Glutamatergic neuron (in vitro differentiated cells): ENCODE measurements around the gene C15orf39. TPM values are rescaled to one million over a fixed set of nuclear protein-coding genes. Genes with fewer than 3 reads are reported as not detected.
A peak's percentile ranks its signal among the peaks of the same experiment; 100 is the strongest.

Source experiments
- DNase-seq: peaks from one replicate; pipeline ENCODE4 v3.0.0; 2022
- H3K27ac Mint-ChIP-seq: one replicate; pipeline ENCODE4 v1.8.0; 2020; ENCODE audit warnings: mild to moderate bottlenecking, mixed read lengths, inconsistent platforms; ENCODE audit not compliant: unreplicated experiment
- H3K27me3 Mint-ChIP-seq: one replicate; pipeline ENCODE4 v1.8.0; 2020; ENCODE audit warnings: mild to moderate bottlenecking, moderate library complexity, mixed read lengths, inconsistent platforms; ENCODE audit not compliant: unreplicated experiment
- H3K36me3 Mint-ChIP-seq: one replicate; pipeline ENCODE4 v1.8.0; 2020; ENCODE audit warnings: mild to moderate bottlenecking, mixed read lengths, inconsistent platforms; ENCODE audit not compliant: unreplicated experiment
- H3K4me1 Mint-ChIP-seq: one replicate; pipeline ENCODE4 v1.8.0; 2020; ENCODE audit warnings: mild to moderate bottlenecking, low read depth, mixed read lengths, inconsistent platforms; ENCODE audit not compliant: unreplicated experiment
- H3K4me3 Mint-ChIP-seq: one replicate; pipeline ENCODE4 v1.8.0; 2020; ENCODE audit warnings: mild to moderate bottlenecking, mixed read lengths, inconsistent platforms; ENCODE audit not compliant: unreplicated experiment
- H3K9me3 Mint-ChIP-seq: one replicate; pipeline ENCODE4 v1.8.0; 2020; ENCODE audit warnings: mild to moderate bottlenecking, moderate library complexity, mixed read lengths, inconsistent platforms; ENCODE audit not compliant: unreplicated experiment
- CTCF ChIP-seq: fragments of 200-600 bp; sonication (generic); IDR thresholded peaks from one replicate; pipeline ENCODE4 v1.5.0; 2021; ENCODE audit not compliant: partially characterized antibody, unreplicated experiment
- total RNA-seq: library from RNA; stranded (reverse); fragmentation: NEBNext Ultra II Directional; extraction: Animal tissue kit (Norgen Biotek cat#: 25700); gene quantifications from one replicate; pipeline ENCODE4 v1.2.1, GENCODE V29; 2021; ENCODE audit not compliant: unreplicated experiment

C15orf39 gene
- total RNA-seq, 1 donor from 2014 or later = 9.0 TPM

- Mint-ChIP-seq H3K9me3 (peaks cover 3% of the 10 kb centered on the region), H3K4me1 (no peaks in the 10 kb centered on the region), H3K27ac (no peak overlapping the region), H3K36me3 (no peaks in the 10 kb centered on the region), H3K27me3 (peaks cover 15% of the 10 kb centered on the region), H3K4me3 (no peak overlapping the region)
- TF ChIP-seq CTCF = no peak
- peak; percentile 24 for DNase-seq
Measured at GRCh38 chr15:75230551-75231371, 29.1 kb downstream of the C15orf39 start.

DNA sequence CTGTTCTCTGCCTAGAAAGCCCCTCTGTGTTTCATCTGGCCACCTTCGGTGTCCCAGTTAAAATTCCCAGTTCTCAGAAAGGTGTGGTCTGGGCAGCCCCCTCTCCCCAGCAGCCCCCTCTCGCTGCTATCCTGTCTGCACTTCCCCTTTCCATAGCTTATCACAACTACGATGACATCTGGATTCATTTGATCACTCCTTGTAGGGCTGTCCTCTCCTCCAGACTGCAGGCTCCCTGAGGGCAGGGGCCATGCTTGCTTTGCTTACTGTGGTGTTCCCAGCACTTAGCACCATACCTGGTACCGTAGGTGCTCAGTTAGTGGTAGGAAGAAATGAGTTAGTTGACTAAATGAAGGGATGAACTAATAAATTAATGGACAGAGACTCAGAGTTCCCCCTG, 30.2 kb downstream of the C15orf39 start:
- TF ChIP-seq CTCF = no peak
- H3K27me3 Mint-ChIP-seq = peaks cover 17% of the 10 kb centered on the region
- H3K27ac Mint-ChIP-seq = no peak overlapping the region
- H3K9me3 Mint-ChIP-seq = peaks cover 3% of the 10 kb centered on the region
- no peaks in the 10 kb centered on the region for H3K36me3 Mint-ChIP-seq
- DNase-seq = peak; percentile 2
- no peak overlapping the region for H3K4me3 Mint-ChIP-seq
- no peaks in the 10 kb centered on the region for H3K4me1 Mint-ChIP-seq

GRCh38 chr15:75232252-75232813, 30.7 kb downstream of the C15orf39 start:
- no peaks in the 10 kb centered on the region for H3K4me1 Mint-ChIP-seq
- TF ChIP-seq CTCF = no peak
- peaks cover 17% of the 10 kb centered on the region for H3K27me3 Mint-ChIP-seq

DNA sequence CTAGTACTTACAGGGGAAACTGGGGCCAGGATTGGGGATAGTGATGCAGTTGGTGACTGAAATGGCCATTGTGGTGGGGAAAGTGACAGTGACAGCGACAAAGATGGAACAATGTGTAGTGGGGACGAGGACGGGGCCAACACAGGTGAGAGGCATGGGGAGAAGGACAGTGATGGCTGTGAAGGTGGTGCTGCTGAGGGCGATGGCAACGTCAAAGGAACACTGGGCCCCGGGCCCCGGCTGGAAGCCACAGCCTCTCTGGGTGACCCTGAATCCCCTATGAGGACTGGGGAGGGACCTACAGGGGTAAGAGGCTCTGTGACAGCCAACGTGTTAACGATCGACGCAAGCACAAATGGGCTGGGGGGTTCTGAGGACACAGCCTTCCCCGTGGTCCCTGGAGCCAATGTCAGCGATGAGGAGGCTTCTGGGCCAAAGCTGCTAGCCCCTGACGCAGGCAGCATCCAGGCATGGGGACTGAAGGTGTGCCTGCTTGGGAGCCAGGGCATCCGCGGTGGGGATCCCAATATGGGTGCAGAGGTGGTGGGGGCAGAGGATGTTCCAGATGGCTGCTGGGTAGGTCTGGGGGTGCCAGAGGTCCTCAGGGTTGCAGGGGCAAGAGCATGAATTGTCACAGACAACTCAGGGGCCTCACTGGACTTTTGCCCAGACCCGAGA, 31.3 kb downstream of the C15orf39 start:
- TF ChIP-seq CTCF = no peak
- Mint-ChIP-seq H3K4me1 (no peaks in the 10 kb centered on the region), H3K36me3 (no peaks in the 10 kb centered on the region), H3K9me3 (peaks cover 3% of the 10 kb centered on the region), H3K27ac (no peak overlapping the region), H3K4me3 (no peak overlapping the region), H3K27me3 (peaks cover 13% of the 10 kb centered on the region)
- peak; percentile 7 for DNase-seq

More at GRCh38 chr15:75232252-75232813, 30.7 kb downstream of the C15orf39 start:
- Mint-ChIP-seq H3K36me3 (no peaks in the 10 kb centered on the region), H3K27ac (no peak overlapping the region), H3K9me3 (peaks cover 3% of the 10 kb centered on the region), H3K4me3 (no peak overlapping the region)
- DNase-seq = peak; percentile 1
